ENCODE measurements around the gene ARHGAP22.

Gene ARHGAP22

GRCh38 chr10:48552946-48553564 is 51.8 kb downstream of the ARHGAP22 start:
- DNase-seq (ENCODE audit: low spot score), result no peak

GRCh38 chr10:48551861-48552591 is 52.8 kb downstream of the ARHGAP22 start:
- peak; percentile 69 for DNase-seq (ENCODE audit: low spot score)

- no peak for DNase-seq (ENCODE audit: low spot score)
Observed at GRCh38 chr10:48550977-48551376, 53.9 kb downstream of the ARHGAP22 start.

DNA sequence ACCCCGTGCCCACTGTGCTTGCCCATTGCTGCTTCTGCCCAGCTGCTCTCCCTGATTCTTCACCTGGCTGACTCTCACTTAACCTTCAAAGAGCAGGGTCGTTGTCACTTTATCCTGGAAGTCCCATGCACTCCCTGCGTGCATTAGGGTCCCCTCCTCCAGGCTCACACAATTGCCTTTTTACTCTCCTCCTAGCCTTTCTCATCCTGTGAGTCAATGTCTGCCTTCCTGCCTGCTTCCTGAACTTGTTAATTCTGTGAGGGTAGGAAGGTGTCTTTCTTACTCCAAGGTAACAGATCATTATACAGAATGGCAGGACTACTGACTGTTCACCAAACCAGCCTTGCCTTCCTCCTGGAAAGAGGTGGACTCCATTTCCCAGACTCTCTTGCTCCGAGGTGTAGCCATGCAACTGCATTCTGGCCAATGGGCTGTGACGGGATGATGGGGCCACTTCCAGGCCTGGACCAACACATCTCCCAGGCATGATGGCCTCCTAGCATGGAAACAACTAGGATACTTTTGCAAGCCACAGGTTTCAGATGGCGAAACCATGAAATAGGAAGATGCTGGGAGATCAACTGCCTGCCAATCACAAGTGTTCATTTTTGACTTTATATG is 54.7 kb downstream of the ARHGAP22 start:
- DNase-seq (ENCODE audit: low spot score), result no peak

- DNase-seq (ENCODE audit: low spot score), result no peak
Observed at GRCh38 chr10:48549236-48549635, 55.6 kb downstream of the ARHGAP22 start.

DNA sequence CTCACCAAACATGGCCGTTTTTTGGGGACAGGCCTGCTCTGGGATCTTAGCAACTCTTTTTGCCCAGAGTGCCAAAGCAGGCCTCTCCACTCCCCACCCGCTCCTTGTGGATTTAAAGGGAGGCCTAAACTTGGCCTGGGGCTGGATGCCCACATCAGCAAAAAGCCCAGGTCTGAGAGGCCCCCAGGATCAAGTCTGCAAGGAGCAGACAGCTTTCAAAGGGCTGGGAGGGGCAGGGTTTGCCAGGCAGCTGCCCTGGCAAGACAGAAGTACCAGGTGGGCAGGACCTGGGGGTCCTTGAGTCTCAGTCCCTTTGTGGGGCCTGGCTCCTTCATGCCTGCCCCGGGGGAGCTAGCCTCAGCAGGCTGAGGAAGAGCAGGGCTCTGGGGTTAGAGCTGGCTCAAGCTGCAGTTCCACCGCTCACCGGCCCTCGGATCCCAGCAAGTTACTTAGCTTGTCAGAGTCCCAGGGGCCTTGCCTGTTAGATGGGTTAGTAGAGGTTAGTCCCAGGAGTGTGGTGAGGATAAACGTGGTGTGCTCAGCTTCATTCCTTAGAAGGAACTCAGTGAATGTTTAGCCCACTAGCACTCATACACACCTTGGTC is 56.2 kb downstream of the ARHGAP22 start:
- no peak for DNase-seq (ENCODE audit: low spot score)

DNA sequence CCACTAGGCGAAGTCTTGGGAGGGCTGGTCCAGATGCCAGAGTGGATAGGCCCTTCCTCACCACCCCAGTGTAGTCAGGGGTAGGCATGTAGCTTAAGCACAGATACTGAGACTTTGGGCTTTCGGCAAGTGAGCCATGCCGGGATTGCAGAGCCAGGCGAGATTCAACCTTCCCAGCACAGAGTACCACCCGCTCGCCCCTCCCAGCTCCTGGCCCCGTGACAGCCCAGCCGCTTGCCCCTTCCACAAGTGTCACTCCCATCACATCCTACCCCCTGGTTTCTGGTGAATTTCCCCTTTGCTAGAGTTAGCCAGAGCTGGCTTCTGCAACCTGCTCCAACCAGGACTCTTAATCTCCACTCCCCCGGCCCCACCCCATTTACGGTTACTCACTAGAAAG is 56.9 kb downstream of the ARHGAP22 start:
- DNase-seq (ENCODE audit: low spot score), result no peak

GRCh38 chr10:48547061-48547895 is 57.6 kb downstream of the ARHGAP22 start:
- DNase-seq (ENCODE audit: low spot score), result no peak

DNA sequence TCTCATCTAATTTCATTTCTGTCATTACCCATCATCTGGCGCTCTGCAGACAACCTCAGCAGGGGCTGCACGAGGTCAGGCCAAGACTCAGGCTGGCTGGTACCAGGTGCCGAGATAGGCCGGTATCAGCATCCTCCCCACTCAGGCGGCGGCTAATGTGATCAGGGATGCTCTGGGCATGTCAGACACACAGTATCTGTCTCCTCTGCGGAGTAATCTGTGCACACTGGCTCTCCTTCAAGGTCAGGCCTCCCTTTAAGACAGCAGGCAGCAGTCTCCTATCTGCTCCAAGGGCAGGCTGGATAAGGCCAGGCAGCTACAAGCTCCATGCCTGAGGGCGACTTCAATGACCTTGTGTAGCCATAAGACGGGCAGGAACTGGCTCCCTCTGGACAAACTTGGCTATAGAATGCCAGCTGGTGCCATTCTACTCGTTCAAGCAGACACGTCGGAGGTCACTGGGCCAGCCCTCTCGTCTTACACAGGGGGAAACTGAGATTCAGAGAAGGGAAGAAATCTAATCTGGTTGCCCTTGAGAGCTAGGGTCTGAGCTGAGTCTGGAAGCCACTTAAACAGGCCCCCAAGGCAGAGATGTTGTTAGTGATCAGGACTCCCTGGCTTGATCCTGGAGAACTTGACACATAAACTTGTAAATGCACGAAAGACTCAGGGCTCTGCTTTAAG is 59.3 kb downstream of the ARHGAP22 start:
- DNase-seq (ENCODE audit: low spot score), result no peak

GRCh38 chr10:48543182-48543844 is 61.6 kb downstream of the ARHGAP22 start:
- DNase-seq (ENCODE audit: low spot score), result no peak

GRCh38 chr10:48542471-48543181 is 62.2 kb downstream of the ARHGAP22 start:
- DNase-seq (ENCODE audit: low spot score), result no peak

GRCh38 chr10:48541144-48541795 is 63.6 kb downstream of the ARHGAP22 start:
- no peak for DNase-seq (ENCODE audit: low spot score)

- DNase-seq (ENCODE audit: low spot score), result no peak
Observed at GRCh38 chr10:48538611-48539010, 66.3 kb downstream of the ARHGAP22 start.

DNA sequence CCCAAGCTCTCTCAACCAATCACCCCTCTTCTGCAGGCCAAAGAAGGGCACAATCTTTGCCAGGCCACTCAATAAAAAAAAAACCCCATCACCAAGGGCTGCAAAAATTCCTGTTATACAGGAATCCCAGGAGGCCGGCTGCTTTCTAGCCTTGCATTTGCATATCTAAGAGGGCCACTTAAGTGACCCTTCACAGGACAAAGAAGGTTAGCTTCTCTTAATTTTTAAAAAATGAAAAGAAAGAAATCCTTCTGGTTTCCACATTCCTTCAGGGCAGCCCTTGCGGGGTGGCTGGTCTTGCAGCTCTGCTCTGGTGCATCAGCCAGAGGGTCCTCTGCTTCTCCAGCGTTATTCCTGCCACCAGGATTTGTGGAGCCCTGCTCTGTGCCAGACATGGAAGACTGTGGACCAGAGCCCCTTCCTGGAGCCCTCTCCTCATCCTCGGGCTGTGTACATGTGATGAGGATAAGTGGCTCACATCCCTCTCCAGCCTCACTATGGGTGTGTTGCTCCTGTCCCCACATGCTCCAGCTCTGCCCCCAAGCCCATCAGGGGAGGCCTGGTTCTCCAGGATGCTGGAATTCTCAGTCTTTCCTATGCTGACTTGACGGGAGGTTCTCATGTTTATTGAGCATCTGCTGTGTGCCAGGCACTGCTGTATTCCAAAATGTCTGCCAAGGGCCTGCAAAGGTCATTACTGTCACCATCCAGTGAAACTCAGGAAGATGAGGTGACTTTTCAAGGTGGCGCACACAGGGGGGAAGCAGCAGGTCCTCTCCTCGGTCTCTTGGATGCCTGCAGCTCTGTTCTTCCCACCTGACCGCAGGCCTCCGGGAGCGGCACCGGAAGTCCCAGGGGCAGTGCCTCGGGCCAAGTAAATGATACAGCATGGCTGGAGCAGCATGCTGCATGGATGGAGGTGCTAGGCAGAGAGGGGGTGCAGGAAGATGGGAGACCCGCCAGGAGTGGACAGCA is 67.7 kb downstream of the ARHGAP22 start:
- no peak for DNase-seq (ENCODE audit: low spot score)

- no peak for DNase-seq (ENCODE audit: low spot score)
Observed at GRCh38 chr10:48536156-48536500, 68.7 kb downstream of the ARHGAP22 start.

DNA sequence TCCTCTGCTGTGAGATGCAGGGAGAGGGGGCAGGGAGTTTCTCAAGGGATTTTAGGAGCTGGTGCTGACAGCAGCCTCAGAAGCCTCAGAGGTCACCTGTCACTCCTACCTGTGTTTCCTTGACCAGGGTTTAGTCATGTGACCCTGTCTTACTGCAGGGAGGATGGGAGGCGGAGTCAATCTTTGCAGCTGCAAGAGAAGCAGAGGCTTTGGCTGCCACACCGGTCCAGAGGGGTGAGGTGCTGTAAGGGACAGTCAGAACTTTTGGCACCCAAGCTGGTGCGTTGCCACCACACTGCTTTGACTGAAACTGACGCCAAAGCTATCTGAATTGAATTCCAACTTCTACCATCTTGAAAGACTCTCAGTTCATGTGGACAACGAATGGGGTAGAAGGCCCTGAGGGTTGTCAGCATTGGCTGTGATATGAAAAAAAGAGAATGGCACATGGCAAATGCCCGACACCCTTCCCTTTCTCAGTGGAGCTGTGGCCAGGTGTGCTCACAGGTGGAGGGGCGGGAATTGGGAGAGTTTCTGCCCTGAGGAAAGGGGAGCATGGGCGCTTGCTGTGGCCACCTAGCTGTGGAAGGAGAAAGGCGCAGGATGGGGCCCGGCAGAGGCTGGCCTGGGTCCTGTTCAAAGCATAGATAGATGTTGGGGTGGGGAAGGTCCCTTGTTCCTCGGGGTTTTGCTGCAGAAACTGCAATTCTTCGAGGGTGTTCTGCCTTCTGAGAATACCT is 69.3 kb downstream of the ARHGAP22 start:
- no peak for DNase-seq (ENCODE audit: low spot score)

DNA sequence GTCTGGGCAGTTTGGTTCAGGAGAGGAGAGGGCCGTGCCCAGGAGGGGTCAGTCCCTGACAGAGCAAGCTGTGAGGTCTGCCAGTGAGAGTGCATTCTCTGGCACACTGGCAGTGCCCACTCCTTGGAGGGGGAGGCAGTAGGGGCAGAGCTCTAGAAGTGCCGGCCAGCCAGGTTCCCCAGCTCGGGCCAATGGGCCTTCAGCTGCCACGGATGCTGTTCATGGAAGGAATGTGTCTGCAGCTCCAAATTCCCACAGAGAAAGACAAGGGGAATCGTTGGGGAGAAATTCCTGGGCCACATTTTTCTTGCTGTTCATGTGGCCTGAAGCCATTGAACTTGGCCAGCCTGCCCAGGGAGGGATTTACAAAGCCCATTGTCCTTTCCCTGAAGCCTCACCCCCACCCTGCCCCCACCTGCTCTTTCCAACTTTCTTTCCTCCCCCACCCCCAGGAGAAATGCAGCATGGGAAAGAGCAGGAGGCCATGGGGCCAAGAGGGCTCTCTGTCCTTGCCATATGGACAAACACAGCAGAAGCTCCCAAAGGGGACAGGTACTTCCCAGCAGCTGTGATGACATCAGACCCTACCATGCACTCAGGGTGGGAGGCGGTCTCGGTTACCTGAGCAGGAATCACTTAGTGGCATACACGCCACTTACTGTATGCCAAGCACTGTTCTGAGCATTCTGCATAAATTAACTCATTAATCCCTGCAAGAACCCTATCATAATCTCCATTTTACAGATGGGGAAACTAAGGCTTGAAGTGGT is 70.7 kb downstream of the ARHGAP22 start:
- DNase-seq (ENCODE audit: low spot score), result peak; percentile 58
